GM19099 (cell line): ENCODE data around the gene PLEKHG2.
A peak's percentile ranks its signal among the peaks of the same experiment; 100 is the strongest.

Experiments
- POLR2A ChIP-seq: IDR thresholded peaks from 3 replicates; pipeline ENCODE4 v1.6.1; 2011; ENCODE audit warnings: low read depth; ENCODE audit not compliant: insufficient read length; ENCODE audit errors: extremely low read depth

Gene PLEKHG2

GRCh38 chr19:39408392-39409207, 3.9 kb upstream of the PLEKHG2 start:
- peak; percentile 19 for TF ChIP-seq POLR2A

- TF ChIP-seq POLR2A = peak; percentile 78
These were observed 3.1 kb upstream of the PLEKHG2 start for GRCh38 chr19:39409208-39410016.

- peak; percentile 51 for TF ChIP-seq POLR2A
These were observed 2.2 kb upstream of the PLEKHG2 start for GRCh38 chr19:39410017-39410830.

- TF ChIP-seq POLR2A = no peak
These were observed 1.7 kb upstream of the PLEKHG2 start for GRCh38 chr19:39410831-39411080.

- no peak for TF ChIP-seq POLR2A
These were observed 1.2 kb upstream of the PLEKHG2 start for GRCh38 chr19:39411081-39411831.

- no peak for TF ChIP-seq POLR2A
These were observed 703 bp upstream of the PLEKHG2 start for GRCh38 chr19:39411832-39412099.

- no peak for TF ChIP-seq POLR2A
These were observed 400 bp downstream of the PLEKHG2 start for GRCh38 chr19:39412867-39413271.

- no peak for TF ChIP-seq POLR2A
These were observed 922 bp downstream of the PLEKHG2 start for GRCh38 chr19:39413272-39413910.

- TF ChIP-seq POLR2A = no peak
These were observed 1.6 kb downstream of the PLEKHG2 start for GRCh38 chr19:39413911-39414608.

GRCh38 chr19:39415111-39416046, 2.9 kb downstream of the PLEKHG2 start:
- no peak for TF ChIP-seq POLR2A

GRCh38 chr19:39416152-39417120, 4.0 kb downstream of the PLEKHG2 start:
- no peak for TF ChIP-seq POLR2A

- TF ChIP-seq POLR2A = no peak
These were observed 5.2 kb downstream of the PLEKHG2 start for GRCh38 chr19:39417463-39418181.

- no peak for TF ChIP-seq POLR2A
These were observed 6.5 kb downstream of the PLEKHG2 start for GRCh38 chr19:39419003-39419402.
